Measurements from ENCODE around the gene MYO15A. TPM values are rescaled to one million over a fixed set of nuclear protein-coding genes. Genes with fewer than 3 reads are reported as not detected.

Gene MYO15A
- total and polyA plus RNA-seq, 2 of the 4 experiments (the other 2 are of a cell fraction): 0.18 to 1.1 TPM

DNA sequence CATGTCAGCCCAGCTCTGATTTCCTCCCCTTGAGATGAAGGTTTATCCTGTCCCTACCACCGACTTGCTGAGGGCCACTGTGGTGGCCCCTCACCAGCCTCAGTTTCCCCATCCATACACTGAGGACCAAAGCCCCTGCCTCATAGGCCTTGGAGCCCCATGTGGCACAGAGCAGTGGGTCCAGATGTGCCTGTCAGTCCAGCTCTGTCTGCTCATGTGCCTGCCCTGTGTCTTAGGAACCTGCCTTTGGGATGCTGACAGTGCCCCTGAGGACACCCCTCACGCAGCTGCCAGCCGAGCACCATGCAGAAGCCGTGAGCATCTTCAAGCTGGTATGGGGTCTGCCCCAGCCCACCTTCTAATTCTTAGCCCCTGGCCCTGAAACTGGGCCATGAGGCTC lies 35.7 kb downstream of the MYO15A start:
- Histone ChIP-seq H4K8ac (ENCODE audit: low read depth in 2 of 2, low read length in 2 of 2) (no peak overlapping the region), H3K18ac (ENCODE audit: low read depth, low read length) (no peak overlapping the region), H3K79me1 (ENCODE audit: low read depth in 1 of 2, low read length in 2 of 2) (no peaks in the 10 kb centered on the region), H2BK5ac (ENCODE audit: low read depth, low read length, poor library complexity, severe bottlenecking) (no peak overlapping the region), H3K9me1 (ENCODE audit: insufficient read depth, low read length) (no peaks in the 10 kb centered on the region), H3K4me3 (ENCODE audit: insufficient read depth, low read depth, low read length) (no peak overlapping the region), H3K23ac (ENCODE audit: low read depth, low read length) (no peak overlapping the region), H3K36me3 (ENCODE audit: control insufficient read depth, insufficient read depth, low read length) (no peaks in the 10 kb centered on the region), H2AK5ac (ENCODE audit: low read depth, low read length) (no peak overlapping the region), H3K56ac (ENCODE audit: extremely low read depth, insufficient read depth, low read length) (no peak overlapping the region), H4K20me1 (ENCODE audit: insufficient read depth, low read length) (peaks cover 2% of the 10 kb centered on the region; the same call in 1 of the 2 replicates), H2BK15ac (ENCODE audit: low read depth, low read length) (no peak overlapping the region), H3K27ac (ENCODE audit: insufficient read depth, low read length) (no peak overlapping the region), H3K9ac (ENCODE audit: low read depth, low read length) (no peak overlapping the region), H4K91ac (ENCODE audit: insufficient read depth, low read depth, low read length) (no peak overlapping the region), H3K4me2 (ENCODE audit: low read depth, low read length) (no peak overlapping the region), H3K9me3 (ENCODE audit: control insufficient read depth, insufficient read depth, low read length) (no peaks in the 10 kb centered on the region), H4K5ac (ENCODE audit: low read depth, low read length) (no peak overlapping the region), H3K27me3 (ENCODE audit: control insufficient read depth, insufficient read depth, low read length) (peaks cover 3% of the 10 kb centered on the region), H3K4me1 (ENCODE audit: control insufficient read depth, insufficient read depth, low read length) (no peaks in the 10 kb centered on the region), H2BK120ac (ENCODE audit: low read depth, low read length) (no peak overlapping the region), H2AFZ (replicated peaks; ENCODE audit: low read length, poor library complexity) (no peak overlapping the region), H2BK20ac (ENCODE audit: low read depth, low read length) (no peak overlapping the region), H3K14ac (replicated peaks; ENCODE audit: low read depth, low read length) (no peak overlapping the region), H2AK9ac (replicated peaks; ENCODE audit: low read depth, low read length, poor library complexity) (no peak overlapping the region), H3K4ac (ENCODE audit: low read depth, low read length) (no peak overlapping the region)
- intact Hi-C loops (cut with micrococcal nuclease): no loop called here
- DNase-seq (no peak), ATAC-seq (ENCODE audit: low read depth) (no peak)
- POLR2A ChIA-PET (ENCODE audit: unreplicated experiment): no interaction called here
- no peak for TF ChIP-seq CEBPB (IDR thresholded peaks at IDR 0.05; ENCODE audit: low read depth, low read length)
- no peak for TF ChIP-seq SMC3 (IDR thresholded peaks at IDR 0.05; ENCODE audit: low read depth, low read length)
- TF ChIP-seq CHD1 (IDR thresholded peaks at IDR 0.05; ENCODE audit: low read depth, low read length): no peak
- TF ChIP-seq MXI1 (IDR thresholded peaks at IDR 0.05; ENCODE audit: borderline replicate concordance, low read depth, low read length): no peak
- TF ChIP-seq RCOR1 (IDR thresholded peaks at IDR 0.05; ENCODE audit: insufficient replicate concordance, low read length): no peak
- TF ChIP-seq, protein P1, sequence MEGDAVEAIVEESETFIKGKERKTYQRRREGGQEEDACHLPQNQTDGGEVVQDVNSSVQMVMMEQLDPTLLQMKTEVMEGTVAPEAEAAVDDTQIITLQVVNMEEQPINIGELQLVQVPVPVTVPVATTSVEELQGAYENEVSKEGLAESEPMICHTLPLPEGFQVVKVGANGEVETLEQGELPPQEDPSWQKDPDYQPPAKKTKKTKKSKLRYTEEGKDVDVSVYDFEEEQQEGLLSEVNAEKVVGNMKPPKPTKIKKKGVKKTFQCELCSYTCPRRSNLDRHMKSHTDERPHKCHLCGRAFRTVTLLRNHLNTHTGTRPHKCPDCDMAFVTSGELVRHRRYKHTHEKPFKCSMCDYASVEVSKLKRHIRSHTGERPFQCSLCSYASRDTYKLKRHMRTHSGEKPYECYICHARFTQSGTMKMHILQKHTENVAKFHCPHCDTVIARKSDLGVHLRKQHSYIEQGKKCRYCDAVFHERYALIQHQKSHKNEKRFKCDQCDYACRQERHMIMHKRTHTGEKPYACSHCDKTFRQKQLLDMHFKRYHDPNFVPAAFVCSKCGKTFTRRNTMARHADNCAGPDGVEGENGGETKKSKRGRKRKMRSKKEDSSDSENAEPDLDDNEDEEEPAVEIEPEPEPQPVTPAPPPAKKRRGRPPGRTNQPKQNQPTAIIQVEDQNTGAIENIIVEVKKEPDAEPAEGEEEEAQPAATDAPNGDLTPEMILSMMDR (conservative IDR thresholded peaks at IDR 0.05; ENCODE audit: low read depth, low read length): no peak
- TF ChIP-seq MAFK (IDR thresholded peaks at IDR 0.05; ENCODE audit: low read depth, low read length): no peak
- no peak for TF ChIP-seq RFX5 (IDR thresholded peaks at IDR 0.05; ENCODE audit: low read depth, low read length)
- TF ChIP-seq NFE2L2 (IDR thresholded peaks at IDR 0.05; ENCODE audit: low read depth, low read length): no peak
- TF ChIP-seq RAD21 (IDR thresholded peaks at IDR 0.05; ENCODE audit: low read length): no peak
- TF ChIP-seq, protein P2, sequence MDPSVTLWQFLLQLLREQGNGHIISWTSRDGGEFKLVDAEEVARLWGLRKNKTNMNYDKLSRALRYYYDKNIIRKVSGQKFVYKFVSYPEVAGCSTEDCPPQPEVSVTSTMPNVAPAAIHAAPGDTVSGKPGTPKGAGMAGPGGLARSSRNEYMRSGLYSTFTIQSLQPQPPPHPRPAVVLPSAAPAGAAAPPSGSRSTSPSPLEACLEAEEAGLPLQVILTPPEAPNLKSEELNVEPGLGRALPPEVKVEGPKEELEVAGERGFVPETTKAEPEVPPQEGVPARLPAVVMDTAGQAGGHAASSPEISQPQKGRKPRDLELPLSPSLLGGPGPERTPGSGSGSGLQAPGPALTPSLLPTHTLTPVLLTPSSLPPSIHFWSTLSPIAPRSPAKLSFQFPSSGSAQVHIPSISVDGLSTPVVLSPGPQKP (IDR thresholded peaks at IDR 0.05; ENCODE audit: borderline replicate concordance, low read depth, low read length): no peak
- TF ChIP-seq POLR2A (IDR thresholded peaks at IDR 0.05; ENCODE audit: low read depth, low read length): no peak
- TF ChIP-seq BHLHE40 (IDR thresholded peaks at IDR 0.05; ENCODE audit: low read depth, low read length): no peak
- TF ChIP-seq, protein P3, sequence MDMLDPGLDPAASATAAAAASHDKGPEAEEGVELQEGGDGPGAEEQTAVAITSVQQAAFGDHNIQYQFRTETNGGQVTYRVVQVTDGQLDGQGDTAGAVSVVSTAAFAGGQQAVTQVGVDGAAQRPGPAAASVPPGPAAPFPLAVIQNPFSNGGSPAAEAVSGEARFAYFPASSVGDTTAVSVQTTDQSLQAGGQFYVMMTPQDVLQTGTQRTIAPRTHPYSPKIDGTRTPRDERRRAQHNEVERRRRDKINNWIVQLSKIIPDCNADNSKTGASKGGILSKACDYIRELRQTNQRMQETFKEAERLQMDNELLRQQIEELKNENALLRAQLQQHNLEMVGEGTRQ (IDR thresholded peaks at IDR 0.05; ENCODE audit: low read depth, low read length): no peak
- TF ChIP-seq MAZ (IDR thresholded peaks at IDR 0.05; ENCODE audit: borderline replicate concordance, low read depth, low read length): no peak
- TF ChIP-seq FOS (IDR thresholded peaks at IDR 0.05; ENCODE audit: low read depth, low read length): no peak
- in situ Hi-C loops (cut with MboI; ENCODE audit: low sequenced_read_pairs): no loop called here
- WGBS, 2 experiments (ENCODE audit: extremely low coverage in 2 of 2, insufficient read length in 1 of 2): 88% methylated on average over 2 of the region's 4 CpGs; no CpG with 5 or more reads in 1 of the 2 experiments
- CTCF ChIA-PET: no interaction called here
- dilution Hi-C loops (cut with HindIII; ENCODE audit: low sequenced_read_pairs, unreplicated experiment): no loop called here
- no TSS peak for BruUV-seq (replicated peaks)
